HEK293 (cell line): ENCODE data around the gene RSU1.

Source experiments
- CTCF ChIP-seq: fragments of 450-650 bp; formaldehyde crosslinking; IDR thresholded peaks from 2 replicates; pipeline ENCODE4 v1.5.1; 2016; ENCODE audit warnings: missing biosample characterization, missing genetic modification characterization
- REST ChIP-seq: fragments of 450-650 bp; formaldehyde crosslinking; IDR thresholded peaks from 2 replicates; pipeline ENCODE4 v1.5.1; 2016; ENCODE audit warnings: missing biosample characterization, missing genetic modification characterization

GRCh38 chr10:16689227-16689626, 128.0 kb downstream of the RSU1 start:
- TF ChIP-seq CTCF (tag by site-specific recombination) (no peak), REST (no peak)
